ENCODE results near the gene DNAJC19. TPM values are rescaled to one million over a fixed set of nuclear protein-coding genes. Genes with fewer than 3 reads are reported as not detected.
"Not testable (repeated sequence)": the region's sequence is repeated elsewhere in the genome, so short reads cannot be mapped to it uniquely, and the experiment has no call there.

The DNAJC19 gene
- total RNA-seq, 1 experiment from 2014 or later, result 86.9 TPM

DNA sequence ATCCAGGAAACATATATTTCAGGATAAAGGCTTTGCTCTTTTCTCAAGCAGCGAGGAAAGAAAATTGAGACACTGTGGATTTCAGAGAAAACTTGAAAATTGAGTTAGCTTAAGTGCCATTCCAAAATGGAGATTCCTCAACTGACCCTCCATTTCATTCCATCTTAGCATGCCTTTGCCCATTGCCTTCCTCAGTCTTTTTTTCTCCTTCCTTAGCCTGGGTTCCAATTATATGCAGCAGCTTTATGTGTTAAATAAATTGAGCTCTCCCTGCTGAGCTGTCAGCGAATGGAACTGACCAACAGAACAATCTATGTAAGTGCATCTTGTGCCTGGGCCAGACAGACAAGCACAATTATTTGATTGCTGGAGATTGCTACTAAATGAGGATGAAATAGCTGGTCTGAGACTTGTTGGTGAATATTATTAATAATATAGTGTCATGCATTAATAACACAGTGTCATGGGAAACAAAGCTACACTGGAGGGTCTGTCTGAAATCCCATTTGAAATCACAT lies 6.9 kb upstream of the DNAJC19 start:
- TF ChIP-seq EZH2 (IDR thresholded peaks at IDR 0.05; ENCODE audit: low read depth), result no peak
- TF ChIP-seq, protein P1, sequence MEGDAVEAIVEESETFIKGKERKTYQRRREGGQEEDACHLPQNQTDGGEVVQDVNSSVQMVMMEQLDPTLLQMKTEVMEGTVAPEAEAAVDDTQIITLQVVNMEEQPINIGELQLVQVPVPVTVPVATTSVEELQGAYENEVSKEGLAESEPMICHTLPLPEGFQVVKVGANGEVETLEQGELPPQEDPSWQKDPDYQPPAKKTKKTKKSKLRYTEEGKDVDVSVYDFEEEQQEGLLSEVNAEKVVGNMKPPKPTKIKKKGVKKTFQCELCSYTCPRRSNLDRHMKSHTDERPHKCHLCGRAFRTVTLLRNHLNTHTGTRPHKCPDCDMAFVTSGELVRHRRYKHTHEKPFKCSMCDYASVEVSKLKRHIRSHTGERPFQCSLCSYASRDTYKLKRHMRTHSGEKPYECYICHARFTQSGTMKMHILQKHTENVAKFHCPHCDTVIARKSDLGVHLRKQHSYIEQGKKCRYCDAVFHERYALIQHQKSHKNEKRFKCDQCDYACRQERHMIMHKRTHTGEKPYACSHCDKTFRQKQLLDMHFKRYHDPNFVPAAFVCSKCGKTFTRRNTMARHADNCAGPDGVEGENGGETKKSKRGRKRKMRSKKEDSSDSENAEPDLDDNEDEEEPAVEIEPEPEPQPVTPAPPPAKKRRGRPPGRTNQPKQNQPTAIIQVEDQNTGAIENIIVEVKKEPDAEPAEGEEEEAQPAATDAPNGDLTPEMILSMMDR (conservative IDR thresholded peaks at IDR 0.05), result no peak
- intact Hi-C loops (cut with micrococcal nuclease; ENCODE audit: unreplicated experiment), result no loop called here
- no TSS peak for BruUV-seq (replicated peaks)

DNA sequence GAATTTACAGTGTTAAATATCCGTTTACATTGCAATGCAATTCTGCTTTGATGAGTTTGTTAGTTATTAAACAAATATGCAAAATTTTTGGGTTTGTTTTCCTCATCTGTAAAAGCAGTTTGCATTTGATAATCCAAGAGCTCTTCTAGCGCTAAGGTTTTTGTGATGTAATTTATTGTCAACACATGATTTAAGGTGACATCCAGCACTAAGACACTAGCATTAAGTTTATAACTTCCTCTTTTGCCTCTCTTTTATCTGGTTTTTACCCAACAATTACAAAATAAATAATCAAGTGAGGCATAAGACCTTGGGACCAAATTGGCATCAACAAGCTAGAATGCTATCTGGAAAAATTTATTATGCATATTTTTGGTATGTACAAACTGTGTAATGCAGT lies 969 bp upstream of the DNAJC19 start:
- Histone ChIP-seq H3F3A (ENCODE audit: insufficient read depth, low read depth) (peaks cover 23% of the 10 kb centered on the region; the same call in 1 of the 2 replicates), H3K9me3 (ENCODE audit: insufficient read depth, low read depth) (no peaks in the 10 kb centered on the region), H3K4me1 (replicated peaks; ENCODE audit: insufficient read depth) (peaks cover 16% of the 10 kb centered on the region), H2AFZ (peak overlapping the region; percentile 97), H3K9me2 (ENCODE audit: insufficient read depth) (no peaks in the 10 kb centered on the region), H3K79me2 (ENCODE audit: low read depth) (peaks cover 21% of the 10 kb centered on the region), H4K20me1 (ENCODE audit: insufficient read depth) (no peaks in the 10 kb centered on the region), H3K4me2 (peak overlapping the region; percentile 84), H3K4me3 (peak overlapping the region; percentile 76), H3K27ac (no peak overlapping the region), H3K36me3 (ENCODE audit: low read depth) (peaks cover 12% of the 10 kb centered on the region; the same call in 1 of the 2 replicates), H3K27me3 (ENCODE audit: insufficient read depth, low read depth) (no peaks in the 10 kb centered on the region)
- no TSS peak for BruUV-seq (replicated peaks)
- TF ChIP-seq EZH2 (IDR thresholded peaks at IDR 0.05; ENCODE audit: low read depth), result no peak
- TF ChIP-seq, protein P1 (conservative IDR thresholded peaks at IDR 0.05), result no peak
- intact Hi-C loops (cut with micrococcal nuclease; ENCODE audit: unreplicated experiment), result no loop called here
- POLR2A ChIA-PET (ENCODE audit: unreplicated experiment), result interaction anchor here (0.6 kb wide), 1 partner anchor 13 kb away, joined by 3 read pairs; no protein-coding TSS in a partner anchor
- CTCF ChIA-PET, result interaction anchor here (0.5 kb wide), 1 partner anchor 8 kb away, joined by 5 read pairs; no protein-coding TSS in a partner anchor
- no peak for DNase-seq

More for the DNA sequence above, 6.9 kb upstream of the DNAJC19 start:
- H4K20me1 ChIP-seq (ENCODE audit: insufficient read depth), result no peaks in the 10 kb centered on the region
- POLR2A ChIA-PET (ENCODE audit: unreplicated experiment), result no interaction called here
- H3K9me3 ChIP-seq (ENCODE audit: insufficient read depth, low read depth), result no peaks in the 10 kb centered on the region
- H3K4me1 ChIP-seq (replicated peaks; ENCODE audit: insufficient read depth), result no peaks in the 10 kb centered on the region
- no peak overlapping the region for H2AFZ ChIP-seq
- no peaks in the 10 kb centered on the region for H3K79me2 ChIP-seq (ENCODE audit: low read depth)
- no peaks in the 10 kb centered on the region for H3K36me3 ChIP-seq (ENCODE audit: low read depth)
- H3F3A ChIP-seq (ENCODE audit: insufficient read depth, low read depth), result no peaks in the 10 kb centered on the region
- DNase-seq, result no peak
- no peak overlapping the region for H3K4me3 ChIP-seq
- CTCF ChIA-PET, result no interaction called here
- H3K4me2 ChIP-seq, result no peak overlapping the region
- H3K27ac ChIP-seq, result no peak overlapping the region
- H3K9me2 ChIP-seq (ENCODE audit: insufficient read depth), result no peaks in the 10 kb centered on the region
- peaks cover 6% of the 10 kb centered on the region; the same call in 1 of the 2 replicates for H3K27me3 ChIP-seq (ENCODE audit: insufficient read depth, low read depth)

DNA sequence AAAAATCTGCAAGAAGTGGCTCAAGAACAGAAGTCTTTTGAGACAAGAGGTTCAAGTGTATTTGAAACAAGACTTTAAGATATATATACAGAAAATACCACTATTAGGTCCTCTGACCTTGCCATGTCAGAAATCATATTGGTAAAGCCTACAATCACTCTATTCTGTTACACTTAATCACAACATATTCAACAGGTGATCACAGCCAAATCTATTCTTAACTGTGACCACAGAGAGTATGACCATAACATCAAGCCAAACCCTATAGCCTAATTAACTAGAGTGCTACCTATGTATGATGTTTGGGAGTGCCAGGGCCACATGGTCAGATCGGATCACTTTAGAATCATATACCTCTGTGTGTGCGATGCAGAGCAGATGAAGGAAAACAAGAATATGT lies 2.2 kb downstream of the DNAJC19 start:
- H3F3A ChIP-seq (ENCODE audit: insufficient read depth, low read depth), result peaks cover 38% of the 10 kb centered on the region
- H3K36me3 ChIP-seq (ENCODE audit: low read depth), result peaks cover 23% of the 10 kb centered on the region
- ChIA-PET POLR2A (ENCODE audit: unreplicated experiment) (no interaction called here), CTCF (no interaction called here)
- intact Hi-C loops (cut with micrococcal nuclease; ENCODE audit: unreplicated experiment), result loop anchor here (10.0 kb wide), 3 partner anchors 183 to 1697 kb away; no protein-coding TSS in a partner anchor
- H3K4me1 ChIP-seq (replicated peaks; ENCODE audit: insufficient read depth), result peaks cover 16% of the 10 kb centered on the region
- H4K20me1 ChIP-seq (ENCODE audit: insufficient read depth), result 0 out of 2 replicates have a peak, but pooled peaks cover 3% of the 10 kb centered on the region
- H3K79me2 ChIP-seq (ENCODE audit: low read depth), result peaks cover 21% of the 10 kb centered on the region
- H3K4me3 ChIP-seq, result no peak overlapping the region
- BruUV-seq (replicated peaks), result no TSS peak
- no peaks in the 10 kb centered on the region for H3K9me2 ChIP-seq (ENCODE audit: insufficient read depth)
- DNase-seq, result no peak
- no peak overlapping the region for H2AFZ ChIP-seq
- H3K27ac ChIP-seq, result no peak overlapping the region
- H3K9me3 ChIP-seq (ENCODE audit: insufficient read depth, low read depth), result no peaks in the 10 kb centered on the region
- H3K4me2 ChIP-seq, result no peak overlapping the region
- TF ChIP-seq, protein P1 (conservative IDR thresholded peaks at IDR 0.05), result no peak
- no peak for TF ChIP-seq EZH2 (IDR thresholded peaks at IDR 0.05; ENCODE audit: low read depth)
- no peaks in the 10 kb centered on the region for H3K27me3 ChIP-seq (ENCODE audit: insufficient read depth, low read depth)

DNA sequence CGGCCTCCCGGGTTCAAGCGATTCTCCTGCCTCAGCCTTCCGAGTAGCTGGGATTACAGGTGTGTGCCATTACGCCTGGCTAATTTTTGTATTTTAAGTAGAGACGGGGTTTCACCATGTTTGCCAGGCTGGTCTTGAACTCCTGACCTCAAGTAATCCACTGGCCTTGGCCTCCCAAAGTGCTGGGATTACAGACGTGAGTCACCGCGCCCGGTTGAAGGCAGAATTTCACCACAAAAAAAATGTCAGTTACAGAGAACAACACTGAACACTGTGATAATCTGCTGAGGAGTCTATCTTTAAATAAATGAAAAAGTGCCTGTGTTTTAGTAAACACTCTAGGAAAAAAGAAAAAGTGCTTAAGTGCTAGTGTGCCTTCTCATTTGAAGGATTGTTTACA lies 3.2 kb downstream of the DNAJC19 start:
- H3K79me2 ChIP-seq (ENCODE audit: low read depth), result peaks cover 21% of the 10 kb centered on the region
- H3K9me3 ChIP-seq (ENCODE audit: insufficient read depth, low read depth); H4K20me1 ChIP-seq (ENCODE audit: insufficient read depth); H3K9me2 ChIP-seq (ENCODE audit: insufficient read depth); H3K4me3 ChIP-seq; CTCF ChIA-PET; H3K4me2 ChIP-seq; DNase-seq; H3K27me3 ChIP-seq (ENCODE audit: insufficient read depth, low read depth); BruUV-seq (replicated peaks); POLR2A ChIA-PET (ENCODE audit: unreplicated experiment); H3K27ac ChIP-seq; H2AFZ ChIP-seq: not testable (repeated sequence)
- intact Hi-C loops (cut with micrococcal nuclease; ENCODE audit: unreplicated experiment), result loop anchor here (10.0 kb wide), 3 partner anchors 182 to 1698 kb away; no protein-coding TSS in a partner anchor
- peaks cover 40% of the 10 kb centered on the region for H3F3A ChIP-seq (ENCODE audit: insufficient read depth, low read depth)
- peaks cover 23% of the 10 kb centered on the region for H3K36me3 ChIP-seq (ENCODE audit: low read depth)
- peaks cover 16% of the 10 kb centered on the region for H3K4me1 ChIP-seq (replicated peaks; ENCODE audit: insufficient read depth)
